HG02981 (cell line): ENCODE measurements around the gene GAL.
"Not testable (repeated sequence)": the region's sequence is repeated elsewhere in the genome, so short reads cannot be mapped to it uniquely, and the experiment has no call there.

Source experiments
- ATAC-seq: cut with Tn5 transposase; IDR thresholded peaks from one replicate; pipeline ENCODE4 v1.9.1; 2021; ENCODE audit warnings: mild to moderate bottlenecking, moderate library complexity; ENCODE audit not compliant: unreplicated experiment

The GAL gene

GRCh38 chr11:68684385-68685356 is at the start of gene GAL:
GAL (plus strand) TSS chr11:68684544; CDS start chr11:68684924, 380 bp downstream.
- ATAC-seq: no peak

- not testable (repeated sequence) for ATAC-seq
Measured at GRCh38 chr11:68634606-68635005, 49.7 kb upstream of the GAL start.

- not testable (repeated sequence) for ATAC-seq
Measured at GRCh38 chr11:68635172-68635571, 49.2 kb upstream of the GAL start.

- ATAC-seq: not testable (repeated sequence)
Measured at GRCh38 chr11:68635883-68636282, 48.5 kb upstream of the GAL start.

GRCh38 chr11:68639322-68639721 is 45.0 kb upstream of the GAL start:
- ATAC-seq: not testable (repeated sequence)

GRCh38 chr11:68641880-68642279 is 42.5 kb upstream of the GAL start:
- ATAC-seq: no peak

GRCh38 chr11:68643585-68643984 is 40.8 kb upstream of the GAL start:
- no peak for ATAC-seq

- ATAC-seq: no peak
Measured at GRCh38 chr11:68646832-68647231, 37.5 kb upstream of the GAL start.

- no peak for ATAC-seq
Measured at GRCh38 chr11:68649851-68650555, 34.3 kb upstream of the GAL start.

- ATAC-seq: no peak
Measured at GRCh38 chr11:68650801-68651200, 33.5 kb upstream of the GAL start.

GRCh38 chr11:68651208-68651984 is 32.9 kb upstream of the GAL start:
- ATAC-seq: no peak

- no peak for ATAC-seq
Measured at GRCh38 chr11:68651985-68652682, 32.2 kb upstream of the GAL start.

- no peak for ATAC-seq
Measured at GRCh38 chr11:68652683-68653156, 31.6 kb upstream of the GAL start.

GRCh38 chr11:68653486-68654430 is 30.6 kb upstream of the GAL start:
- ATAC-seq: no peak

GRCh38 chr11:68654978-68655377 is 29.4 kb upstream of the GAL start:
- ATAC-seq: no peak

- ATAC-seq: no peak
Measured at GRCh38 chr11:68655406-68655805, 28.9 kb upstream of the GAL start.

- no peak for ATAC-seq
Measured at GRCh38 chr11:68655806-68656205, 28.5 kb upstream of the GAL start.

GRCh38 chr11:68657021-68657780 is 27.1 kb upstream of the GAL start:
- ATAC-seq: no peak

GRCh38 chr11:68658097-68658496 is 26.2 kb upstream of the GAL start:
- no peak for ATAC-seq
